Erythroblast (primary cell): ENCODE data around the gene OR10J5.

ENCODE experiments used
- GATA1 ChIP-seq: IDR thresholded peaks from 2 replicates; pipeline ENCODE4 v1.6.1; 2011; ENCODE audit warnings: low read depth, mild to moderate bottlenecking, control low read depth, low read length, moderate library complexity
- POLR2A ChIP-seq: IDR thresholded peaks from 2 replicates; pipeline ENCODE4 v1.6.1; 2011; ENCODE audit warnings: mild to moderate bottlenecking, low read length

- TF ChIP-seq POLR2A: no peak
- TF ChIP-seq GATA1: no peak
Observed at GRCh38 chr1:159556931-159557369, 21.1 kb upstream of the OR10J5 start.
